ENCODE results near the gene ZNF783. TPM values are rescaled to one million over a fixed set of nuclear protein-coding genes. Genes with fewer than 3 reads are reported as not detected.

Gene ZNF783
- total RNA-seq, 1 donor from 2014 or later, result 15.3 TPM

GRCh38 chr7:149289262-149289661, 27.3 kb downstream of the ZNF783 start:
- no peak overlapping the region for H3K27ac Mint-ChIP-seq (ENCODE audit: unreplicated experiment)
- H3K4me3 Mint-ChIP-seq, result no peak overlapping the region
- DNase-seq (ENCODE audit: low read depth, low spot score), result no peak
- H3K27me3 Mint-ChIP-seq (ENCODE audit: low read depth), result peaks cover 7% of the 10 kb centered on the region
- peaks cover 6% of the 10 kb centered on the region for H3K4me1 Mint-ChIP-seq
- no peak for TF ChIP-seq CTCF (conservative IDR thresholded peaks at IDR 0.05)
- no peaks in the 10 kb centered on the region for H3K36me3 Mint-ChIP-seq (ENCODE audit: low read depth)
- H3K9me3 Mint-ChIP-seq, result no peaks in the 10 kb centered on the region

GRCh38 chr7:149289856-149290255, 27.9 kb downstream of the ZNF783 start:
- no peak for TF ChIP-seq CTCF (conservative IDR thresholded peaks at IDR 0.05)
- H3K4me3 Mint-ChIP-seq, result no peak overlapping the region
- H3K27me3 Mint-ChIP-seq (ENCODE audit: low read depth), result peaks cover 7% of the 10 kb centered on the region
- peaks cover 6% of the 10 kb centered on the region for H3K4me1 Mint-ChIP-seq
- H3K36me3 Mint-ChIP-seq (ENCODE audit: low read depth), result no peaks in the 10 kb centered on the region
- H3K27ac Mint-ChIP-seq (ENCODE audit: unreplicated experiment), result no peak overlapping the region
- no peak for DNase-seq (ENCODE audit: low read depth, low spot score)
- no peaks in the 10 kb centered on the region for H3K9me3 Mint-ChIP-seq

GRCh38 chr7:149291036-149291780, 29.2 kb downstream of the ZNF783 start:
- H3K4me3 Mint-ChIP-seq, result no peak overlapping the region
- H3K4me1 Mint-ChIP-seq, result no peaks in the 10 kb centered on the region
- H3K27me3 Mint-ChIP-seq (ENCODE audit: low read depth), result peaks cover under 1% of the 10 kb centered on the region
- H3K36me3 Mint-ChIP-seq (ENCODE audit: low read depth), result no peaks in the 10 kb centered on the region
- TF ChIP-seq CTCF (conservative IDR thresholded peaks at IDR 0.05), result no peak
- H3K9me3 Mint-ChIP-seq, result no peaks in the 10 kb centered on the region
- no peak for DNase-seq (ENCODE audit: low read depth, low spot score)
- no peak overlapping the region for H3K27ac Mint-ChIP-seq (ENCODE audit: unreplicated experiment)

GRCh38 chr7:149291781-149292461, 29.9 kb downstream of the ZNF783 start:
- no peaks in the 10 kb centered on the region for H3K9me3 Mint-ChIP-seq
- no peaks in the 10 kb centered on the region for H3K27me3 Mint-ChIP-seq (ENCODE audit: low read depth)
- no peak overlapping the region for H3K4me3 Mint-ChIP-seq
- TF ChIP-seq CTCF (conservative IDR thresholded peaks at IDR 0.05), result no peak
- no peak overlapping the region for H3K27ac Mint-ChIP-seq (ENCODE audit: unreplicated experiment)
- DNase-seq (ENCODE audit: low read depth, low spot score), result no peak
- no peaks in the 10 kb centered on the region for H3K36me3 Mint-ChIP-seq (ENCODE audit: low read depth)
- no peaks in the 10 kb centered on the region for H3K4me1 Mint-ChIP-seq

GRCh38 chr7:149292462-149292823, 30.4 kb downstream of the ZNF783 start:
- Mint-ChIP-seq H3K9me3 (no peaks in the 10 kb centered on the region), H3K4me3 (no peak overlapping the region), H3K27ac (ENCODE audit: unreplicated experiment) (no peak overlapping the region), H3K4me1 (no peaks in the 10 kb centered on the region), H3K27me3 (ENCODE audit: low read depth) (no peaks in the 10 kb centered on the region), H3K36me3 (ENCODE audit: low read depth) (no peaks in the 10 kb centered on the region)
- no peak for DNase-seq (ENCODE audit: low read depth, low spot score)
- no peak for TF ChIP-seq CTCF (conservative IDR thresholded peaks at IDR 0.05)

Data from neural crest cell (in vitro differentiated cells).